Chondrocyte (in vitro differentiated cells): ENCODE data around the gene PAGE2B. TPM values are rescaled to one million over a fixed set of nuclear protein-coding genes. Genes with fewer than 3 reads are reported as not detected.

Experiments used
- DNase-seq: peaks from one replicate; pipeline ENCODE4 v3.0.0; 2021; ENCODE audit warnings: mixed read lengths, low spot score
- H3K27ac Mint-ChIP-seq: one replicate; pipeline ENCODE4 v1.8.0; 2021; ENCODE audit warnings: mild to moderate bottlenecking, moderate library complexity, mixed read lengths; ENCODE audit not compliant: unreplicated experiment
- H3K27me3 Mint-ChIP-seq: 2 replicates; pipeline ENCODE4 v1.8.0; 2021; ENCODE audit warnings: low read depth, mixed read lengths
- H3K36me3 Mint-ChIP-seq: 2 replicates; pipeline ENCODE4 v1.8.0; 2021; ENCODE audit warnings: low read depth, mixed read lengths
- H3K4me1 Mint-ChIP-seq: 2 replicates; pipeline ENCODE4 v1.8.0; 2021; ENCODE audit warnings: low read depth, mild to moderate bottlenecking, mixed read lengths
- H3K4me3 Mint-ChIP-seq: one replicate; pipeline ENCODE4 v1.8.0; 2021; ENCODE audit warnings: mild to moderate bottlenecking, moderate library complexity, mixed read lengths; ENCODE audit not compliant: unreplicated experiment
- H3K9me3 Mint-ChIP-seq: 2 replicates; pipeline ENCODE4 v1.8.0; 2021; ENCODE audit warnings: low read depth, mixed read lengths
- CTCF ChIP-seq: fragments of 200-600 bp; sonication (generic); IDR thresholded peaks from 2 replicates; pipeline ENCODE4 v1.5.0; 2021; ENCODE audit warnings: antibody characterized with exemption, mild to moderate bottlenecking, moderate library complexity
- total RNA-seq: library from RNA; stranded (reverse); gene quantifications from 3 replicates; pipeline ENCODE4 v1.2.1, GENCODE V29; 2021

PAGE2B gene
- total RNA-seq, 1 donor from 2014 or later, result not detected

DNA sequence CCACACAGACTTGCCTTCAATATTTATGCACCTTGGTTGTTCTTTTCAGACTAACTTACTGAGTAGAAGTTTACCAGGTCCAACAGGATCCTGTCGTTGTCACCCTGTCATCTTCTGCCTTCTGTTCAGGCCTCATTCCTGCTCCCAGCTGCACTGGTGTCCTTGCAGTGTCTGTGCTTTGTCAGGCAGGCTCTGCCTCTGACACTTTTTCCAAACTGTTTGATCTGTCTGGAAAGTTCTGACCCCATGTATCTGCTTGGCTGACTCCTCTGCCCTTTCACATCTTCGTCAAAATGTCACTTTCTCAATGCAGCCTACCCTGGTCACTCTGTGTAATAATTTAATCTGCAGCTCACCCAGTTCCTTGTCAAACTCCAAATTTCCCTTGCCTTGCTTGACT lies 23.9 kb downstream of the PAGE2B start:
- Mint-ChIP-seq H3K9me3 (peaks cover 4% of the 10 kb centered on the region), H3K27me3 (no peaks in the 10 kb centered on the region), H3K4me1 (no peaks in the 10 kb centered on the region), H3K27ac (no peak overlapping the region), H3K4me3 (no peak overlapping the region), H3K36me3 (no peaks in the 10 kb centered on the region)
- TF ChIP-seq CTCF, result no peak
- DNase-seq, result no peak

- Mint-ChIP-seq H3K27me3 (no peaks in the 10 kb centered on the region), H3K4me3 (no peak overlapping the region), H3K27ac (no peak overlapping the region), H3K36me3 (no peaks in the 10 kb centered on the region), H3K4me1 (no peaks in the 10 kb centered on the region), H3K9me3 (peaks cover 5% of the 10 kb centered on the region)
- no peak for DNase-seq
- TF ChIP-seq CTCF, result no peak
These were observed 24.3 kb downstream of the PAGE2B start for GRCh38 chrX:55099162-55099561.

- no peaks in the 10 kb centered on the region for H3K4me1 Mint-ChIP-seq
- TF ChIP-seq CTCF, result no peak
- H3K27me3 Mint-ChIP-seq, result no peaks in the 10 kb centered on the region
- H3K36me3 Mint-ChIP-seq, result no peaks in the 10 kb centered on the region
- DNase-seq, result no peak
- peaks cover 12% of the 10 kb centered on the region for H3K9me3 Mint-ChIP-seq
- no peak overlapping the region for H3K27ac Mint-ChIP-seq
- no peak overlapping the region for H3K4me3 Mint-ChIP-seq
These were observed 27.9 kb downstream of the PAGE2B start for GRCh38 chrX:55102754-55103153.

DNA sequence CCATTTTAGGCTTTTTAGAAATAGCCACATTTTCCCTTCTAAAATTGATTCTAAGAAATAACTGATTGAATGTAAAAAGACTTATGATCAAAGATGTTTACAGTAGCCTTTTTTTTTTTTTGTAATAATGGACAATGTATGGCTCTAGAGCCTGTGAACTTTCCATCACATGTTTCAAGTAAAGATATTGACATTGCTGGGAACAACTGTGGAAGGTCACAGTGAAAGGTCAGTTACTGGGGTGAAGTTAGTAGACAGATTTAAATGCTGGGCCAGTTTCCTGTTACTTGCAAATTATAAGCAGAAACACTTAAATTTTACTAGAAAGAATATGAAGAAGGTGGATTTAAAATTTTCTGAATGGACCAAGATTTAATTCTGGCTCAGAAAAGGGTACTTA lies 32.4 kb downstream of the PAGE2B start:
- no peak for DNase-seq
- H3K27me3 Mint-ChIP-seq, result no peaks in the 10 kb centered on the region
- no peak overlapping the region for H3K27ac Mint-ChIP-seq
- peaks cover 15% of the 10 kb centered on the region for H3K9me3 Mint-ChIP-seq
- no peak overlapping the region for H3K4me3 Mint-ChIP-seq
- no peak for TF ChIP-seq CTCF
- no peaks in the 10 kb centered on the region for H3K4me1 Mint-ChIP-seq
- H3K36me3 Mint-ChIP-seq, result no peaks in the 10 kb centered on the region

DNA sequence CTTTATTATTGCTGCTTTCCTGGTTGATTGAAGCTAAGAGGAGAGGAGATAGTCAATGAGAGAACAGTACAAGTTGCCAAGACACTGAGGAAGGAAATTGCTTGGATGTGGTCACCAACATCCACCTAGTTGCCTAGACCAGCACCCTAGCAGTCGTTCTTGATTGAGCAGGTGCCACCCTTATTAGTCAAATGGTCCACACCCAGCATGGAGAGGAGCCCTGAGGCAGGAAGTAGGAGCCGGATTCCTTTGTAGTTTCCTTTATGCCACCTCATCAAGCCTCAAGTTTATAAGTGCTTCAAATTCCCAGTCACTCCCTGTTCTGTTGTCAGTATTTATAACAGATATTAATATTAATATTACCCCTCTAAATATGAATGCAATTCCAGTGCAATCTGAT lies 33.1 kb downstream of the PAGE2B start:
- Mint-ChIP-seq H3K4me1 (no peaks in the 10 kb centered on the region), H3K4me3 (no peak overlapping the region), H3K27me3 (no peaks in the 10 kb centered on the region), H3K36me3 (no peaks in the 10 kb centered on the region), H3K27ac (no peak overlapping the region), H3K9me3 (peaks cover 15% of the 10 kb centered on the region)
- TF ChIP-seq CTCF, result no peak
- no peak for DNase-seq
